Keratinocyte (primary cell): ENCODE data around the gene ACACB.

Source experiments
- CTCF ChIP-seq, 3 experiments: IDR thresholded peaks in 1 of 3; conservative IDR thresholded peaks in 1 of 3; optimal IDR thresholded peaks in 1 of 3; 2 replicates in 2 of 3; 3 replicates in 1 of 3; pipeline versions ENCODE3 to v1.5.1; 2011; ENCODE audit warnings: low read length in 3 of 3, mild to moderate bottlenecking in 3 of 3, moderate library complexity in 2 of 3, control low read depth in 1 of 3, inconsistent platforms in 1 of 3; ENCODE audit not compliant: insufficient read depth in 2 of 3; ENCODE audit errors: extremely low read depth in 1 of 3
- EZH2 ChIP-seq: IDR thresholded peaks from one replicate; pipeline ENCODE4 v1.6.1; 2012; ENCODE audit warnings: inconsistent platforms, mild to moderate bottlenecking, low read length, moderate library complexity

- TF ChIP-seq CTCF (optimal IDR thresholded peaks at IDR 0.05 in 1 of 3, IDR thresholded peaks at IDR 0.05 in 1 of 3, conservative IDR thresholded peaks at IDR 0.05 in 1 of 3; ENCODE audit: extremely low read depth in 1 of 3, insufficient read depth in 2 of 3, low read length in 3 of 3) (no peak), EZH2 (no peak)
These were observed 172.6 kb downstream of the ACACB start for GRCh38 chr12:109289004-109289403.
